GM23338 (cell line): ENCODE measurements around the gene NCOA6. TPM values are rescaled to one million over a fixed set of nuclear protein-coding genes. Genes with fewer than 3 reads are reported as not detected.

Source experiments
- ATAC-seq: fragments of 200-7000 bp; cut with Tn5 transposase; 3 replicates; pipeline ENCODE4 v1.9.1; 2020
- DNase-seq: peaks from one replicate; pipeline ENCODE4 v3.0.0-alpha.2; 2015; ENCODE audit warnings: low spot score
- H2AFZ ChIP-seq: fragments of 200-600 bp; sonication (generic); 2 replicates; pipeline ENCODE4 v1.8.0; 2016; ENCODE audit warnings: antibody characterized with exemption, mild to moderate bottlenecking, moderate library complexity
- H3F3A ChIP-seq: fragments of 200-600 bp; sonication (generic); replicated peaks from 2 replicates; pipeline ENCODE4 v1.8.0; 2017; ENCODE audit warnings: antibody characterized with exemption, mixed run types, low read depth
- H3K27ac ChIP-seq: fragments of 200-600 bp; sonication (generic); 2 replicates; pipeline ENCODE4 v1.6.1; 2016; ENCODE audit warnings: low read depth
- H3K27me3 ChIP-seq: fragments of 200-600 bp; sonication (generic); 2 replicates; pipeline ENCODE4 v1.8.0; 2016; ENCODE audit warnings: mild to moderate bottlenecking, mixed run types, moderate library complexity; ENCODE audit not compliant: insufficient read depth
- H3K36me3 ChIP-seq: fragments of 200-600 bp; sonication (generic); 2 replicates; pipeline ENCODE4 v1.8.0; 2016; ENCODE audit warnings: mild to moderate bottlenecking; ENCODE audit not compliant: insufficient read depth
- H3K4me1 ChIP-seq: fragments of 200-600 bp; sonication (generic); 2 replicates; pipeline ENCODE4 v1.8.0; 2016; ENCODE audit warnings: mild to moderate bottlenecking, moderate library complexity; ENCODE audit not compliant: insufficient read depth
- H3K4me2 ChIP-seq: fragments of 200-600 bp; sonication (generic); 2 replicates; pipeline ENCODE4 v1.7.1; 2017; ENCODE audit warnings: mixed run types
- H3K4me3 ChIP-seq: fragments of 200-600 bp; sonication (generic); 2 replicates; pipeline ENCODE4 v1.6.1; 2016; ENCODE audit warnings: mixed run types
- H3K79me2 ChIP-seq: fragments of 200-600 bp; sonication (generic); replicated peaks from 2 replicates; pipeline ENCODE4 v1.8.0; 2017; ENCODE audit warnings: mild to moderate bottlenecking; ENCODE audit not compliant: insufficient read depth
- H3K9me2 ChIP-seq: fragments of 200-600 bp; sonication (generic); 2 replicates; pipeline ENCODE4 v1.8.0; 2017; ENCODE audit not compliant: insufficient read depth
- H4K20me1 ChIP-seq: fragments of 200-600 bp; sonication (generic); replicated peaks from 2 replicates; pipeline ENCODE4 v1.8.0; 2017; ENCODE audit warnings: mild to moderate bottlenecking; ENCODE audit not compliant: insufficient read depth
- H3K27ac Mint-ChIP-seq: 2 replicates; pipeline ENCODE4 v1.8.0; 2020; ENCODE audit warnings: inconsistent platforms, mild to moderate bottlenecking, moderate library complexity, mixed read lengths
- H3K27me3 Mint-ChIP-seq: 3 replicates; pipeline ENCODE4 v1.8.0; 2022; ENCODE audit warnings: low read depth, mild to moderate bottlenecking, moderate library complexity, mixed read lengths, inconsistent platforms; ENCODE audit not compliant: insufficient read depth, poor library complexity
- H3K36me3 Mint-ChIP-seq: 3 replicates; pipeline ENCODE4 v1.8.0; 2021; ENCODE audit warnings: low read depth, mild to moderate bottlenecking, inconsistent platforms, moderate library complexity, mixed read lengths
- H3K4me1 Mint-ChIP-seq: 3 replicates; pipeline ENCODE4 v1.8.0; 2020; ENCODE audit warnings: mild to moderate bottlenecking, inconsistent platforms, mixed read lengths
- H3K4me3 Mint-ChIP-seq: 3 replicates; pipeline ENCODE4 v1.8.0; 2021; ENCODE audit warnings: moderate library complexity, mild to moderate bottlenecking, inconsistent platforms, mixed read lengths
- H3K9me3 Mint-ChIP-seq: 3 replicates; pipeline ENCODE4 v1.8.0; 2020; ENCODE audit warnings: moderate library complexity, mild to moderate bottlenecking, inconsistent platforms, mixed read lengths
- CTCF ChIP-seq, 2 experiments: fragments of 200-600 bp in 1 of 2; sonication (generic) in 1 of 2; conservative IDR thresholded peaks; 2 replicates each; pipeline versions ENCODE4 v1.5.1 to v1.6.1; 2016 to 2017; ENCODE audit warnings: antibody characterized with exemption in 2 of 2, low read depth in 2 of 2, mild to moderate bottlenecking in 2 of 2, moderate library complexity in 1 of 2
- EZH2phosphoT487 ChIP-seq: fragments of 200-600 bp; sonication (generic); IDR thresholded peaks from one replicate; pipeline ENCODE4 v1.8.1; 2018; ENCODE audit warnings: antibody characterized with exemption; ENCODE audit not compliant: unreplicated experiment
- POLR2AphosphoS5 ChIP-seq: IDR thresholded peaks from 2 replicates; pipeline ENCODE4 v1.6.1; 2016; ENCODE audit warnings: antibody characterized with exemption, low read depth
- STAT1 ChIP-seq: IDR thresholded peaks from one replicate; pipeline ENCODE4 v1.6.1; 2016; ENCODE audit warnings: antibody characterized with exemption; ENCODE audit not compliant: unreplicated experiment
- ZNF114 ChIP-seq: fragments of 250-450 bp; sonication (Bioruptor Pico); IDR thresholded peaks from 2 replicates; pipeline ENCODE4 v1.5.0; 2020; ENCODE audit warnings: mild to moderate bottlenecking, moderate library complexity
- ZNF331 ChIP-seq: fragments of 250-450 bp; sonication (Bioruptor Pico); IDR thresholded peaks from 2 replicates; pipeline ENCODE4 v1.5.0; 2020; ENCODE audit warnings: low read depth, mild to moderate bottlenecking, moderate library complexity
- polyA plus RNA-seq: library from polyadenylated mRNA; unstranded; fragments of >200 nt; fragmentation: Nextera tagmentation; extraction: Ambion mirVana; gene quantifications from 2 replicates; pipeline ENCODE4 v1.2.1, GENCODE V29; 2016
- total RNA-seq: library from RNA; depleted of rRNA; stranded (reverse); fragments of >200 nt; shearing (Covaris generic); gene quantifications from 2 replicates; pipeline ENCODE4 v1.2.3, GENCODE V29; 2014
- TF ChIP-seq, protein P1 (sequence below): fragments of 250-450 bp; sonication (Bioruptor Pico); IDR thresholded peaks from 2 replicates; pipeline ENCODE4 v1.5.0; 2020; ENCODE audit warnings: mild to moderate bottlenecking, moderate library complexity

The NCOA6 gene
- total and polyA plus RNA-seq, 2 experiments from 2014 or later, result 10.6 to 17.4 TPM

DNA sequence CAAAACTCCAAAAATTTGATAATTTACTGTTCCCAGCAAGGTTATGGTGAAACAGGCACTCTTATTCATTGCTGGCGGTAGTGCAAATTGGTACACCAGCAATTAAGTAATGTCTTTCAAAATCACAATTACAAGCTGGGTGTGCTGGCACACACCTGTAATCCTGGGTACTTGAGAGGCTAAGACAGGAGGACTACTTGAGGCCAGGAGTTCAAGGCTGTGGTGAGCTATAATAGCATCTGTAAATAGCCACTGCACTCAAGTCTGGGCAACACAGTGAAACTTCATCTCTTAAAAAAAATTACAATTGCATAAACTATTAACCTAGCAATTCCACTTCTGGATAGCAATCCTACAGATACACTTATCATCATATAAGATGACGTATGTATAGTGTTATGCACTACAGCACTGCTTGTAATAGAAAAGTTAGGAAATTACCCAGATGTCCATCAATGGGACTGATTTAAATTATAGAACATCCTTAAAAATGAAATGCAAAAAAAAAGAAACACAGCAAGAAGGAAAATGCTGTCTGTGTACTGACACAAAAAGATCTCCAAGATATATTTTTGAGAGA, 31.4 kb downstream of the NCOA6 start (continued):
- TF ChIP-seq, protein P1, sequence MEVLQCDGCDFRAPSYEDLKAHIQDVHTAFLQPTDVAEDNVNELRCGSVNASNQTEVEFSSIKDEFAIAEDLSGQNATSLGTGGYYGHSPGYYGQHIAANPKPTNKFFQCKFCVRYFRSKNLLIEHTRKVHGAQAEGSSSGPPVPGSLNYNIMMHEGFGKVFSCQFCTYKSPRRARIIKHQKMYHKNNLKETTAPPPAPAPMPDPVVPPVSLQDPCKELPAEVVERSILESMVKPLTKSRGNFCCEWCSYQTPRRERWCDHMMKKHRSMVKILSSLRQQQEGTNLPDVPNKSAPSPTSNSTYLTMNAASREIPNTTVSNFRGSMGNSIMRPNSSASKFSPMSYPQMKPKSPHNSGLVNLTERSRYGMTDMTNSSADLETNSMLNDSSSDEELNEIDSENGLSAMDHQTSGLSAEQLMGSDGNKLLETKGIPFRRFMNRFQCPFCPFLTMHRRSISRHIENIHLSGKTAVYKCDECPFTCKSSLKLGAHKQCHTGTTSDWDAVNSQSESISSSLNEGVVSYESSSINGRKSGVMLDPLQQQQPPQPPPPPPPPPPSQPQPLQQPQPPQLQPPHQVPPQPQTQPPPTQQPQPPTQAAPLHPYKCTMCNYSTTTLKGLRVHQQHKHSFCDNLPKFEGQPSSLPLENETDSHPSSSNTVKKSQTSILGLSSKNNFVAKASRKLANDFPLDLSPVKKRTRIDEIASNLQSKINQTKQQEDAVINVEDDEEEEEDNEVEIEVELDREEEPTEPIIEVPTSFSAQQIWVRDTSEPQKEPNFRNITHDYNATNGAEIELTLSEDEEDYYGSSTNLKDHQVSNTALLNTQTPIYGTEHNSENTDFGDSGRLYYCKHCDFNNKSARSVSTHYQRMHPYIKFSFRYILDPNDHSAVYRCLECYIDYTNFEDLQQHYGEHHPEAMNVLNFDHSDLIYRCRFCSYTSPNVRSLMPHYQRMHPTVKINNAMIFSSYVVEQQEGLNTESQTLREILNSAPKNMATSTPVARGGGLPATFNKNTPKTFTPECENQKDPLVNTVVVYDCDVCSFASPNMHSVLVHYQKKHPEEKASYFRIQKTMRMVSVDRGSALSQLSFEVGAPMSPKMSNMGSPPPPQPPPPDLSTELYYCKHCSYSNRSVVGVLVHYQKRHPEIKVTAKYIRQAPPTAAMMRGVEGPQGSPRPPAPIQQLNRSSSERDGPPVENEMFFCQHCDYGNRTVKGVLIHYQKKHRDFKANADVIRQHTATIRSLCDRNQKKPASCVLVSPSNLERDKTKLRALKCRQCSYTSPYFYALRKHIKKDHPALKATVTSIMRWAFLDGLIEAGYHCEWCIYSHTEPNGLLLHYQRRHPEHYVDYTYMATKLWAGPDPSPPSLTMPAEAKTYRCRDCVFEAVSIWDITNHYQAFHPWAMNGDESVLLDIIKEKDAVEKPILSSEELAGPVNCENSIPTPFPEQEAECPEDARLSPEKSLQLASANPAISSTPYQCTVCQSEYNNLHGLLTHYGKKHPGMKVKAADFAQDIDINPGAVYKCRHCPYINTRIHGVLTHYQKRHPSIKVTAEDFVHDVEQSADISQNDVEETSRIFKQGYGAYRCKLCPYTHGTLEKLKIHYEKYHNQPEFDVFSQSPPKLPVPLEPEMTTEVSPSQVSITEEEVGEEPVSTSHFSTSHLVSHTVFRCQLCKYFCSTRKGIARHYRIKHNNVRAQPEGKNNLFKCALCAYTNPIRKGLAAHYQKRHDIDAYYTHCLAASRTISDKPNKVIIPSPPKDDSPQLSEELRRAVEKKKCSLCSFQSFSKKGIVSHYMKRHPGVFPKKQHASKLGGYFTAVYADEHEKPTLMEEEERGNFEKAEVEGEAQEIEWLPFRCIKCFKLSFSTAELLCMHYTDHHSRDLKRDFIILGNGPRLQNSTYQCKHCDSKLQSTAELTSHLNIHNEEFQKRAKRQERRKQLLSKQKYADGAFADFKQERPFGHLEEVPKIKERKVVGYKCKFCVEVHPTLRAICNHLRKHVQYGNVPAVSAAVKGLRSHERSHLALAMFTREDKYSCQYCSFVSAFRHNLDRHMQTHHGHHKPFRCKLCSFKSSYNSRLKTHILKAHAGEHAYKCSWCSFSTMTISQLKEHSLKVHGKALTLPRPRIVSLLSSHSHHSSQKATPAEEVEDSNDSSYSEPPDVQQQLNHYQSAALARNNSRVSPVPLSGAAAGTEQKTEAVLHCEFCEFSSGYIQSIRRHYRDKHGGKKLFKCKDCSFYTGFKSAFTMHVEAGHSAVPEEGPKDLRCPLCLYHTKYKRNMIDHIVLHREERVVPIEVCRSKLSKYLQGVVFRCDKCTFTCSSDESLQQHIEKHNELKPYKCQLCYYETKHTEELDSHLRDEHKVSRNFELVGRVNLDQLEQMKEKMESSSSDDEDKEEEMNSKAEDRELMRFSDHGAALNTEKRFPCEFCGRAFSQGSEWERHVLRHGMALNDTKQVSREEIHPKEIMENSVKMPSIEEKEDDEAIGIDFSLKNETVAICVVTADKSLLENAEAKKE (CRISPR knock-in tag), result no peak
- TF ChIP-seq CTCF (conservative IDR thresholded peaks at IDR 0.05; ENCODE audit: low read depth in 2 of 2) (no peak), ZNF114 (no peak), STAT1 (no peak), POLR2AphosphoS5 (no peak), ZNF331 (no peak)

- no peaks in the 10 kb centered on the region for H3F3A ChIP-seq
- Mint-ChIP-seq H3K27ac (no peak overlapping the region), H3K4me1 (peaks cover 6% of the 10 kb centered on the region), H3K36me3 (no peaks in the 10 kb centered on the region), H3K4me3 (no peak overlapping the region), H3K27me3 (no peaks in the 10 kb centered on the region), H3K9me3 (no peaks in the 10 kb centered on the region)
- H3K27ac ChIP-seq, result no peak overlapping the region; the same call in 1 of the 2 replicates
- H3K4me2 ChIP-seq, result no peak overlapping the region
- no peaks in the 10 kb centered on the region for H3K36me3 ChIP-seq
- no peak for DNase-seq
- H3K4me3 ChIP-seq, result no peak overlapping the region
- H3K27me3 ChIP-seq, result no peaks in the 10 kb centered on the region
- no peak for ATAC-seq
- no peak for TF ChIP-seq EZH2phosphoT487
- TF ChIP-seq, protein P1 (CRISPR knock-in tag), result no peak
- H3K79me2 ChIP-seq, result 0 out of 2 replicates have a peak, but pooled peaks cover 5% of the 10 kb centered on the region
- no peaks in the 10 kb centered on the region for H3K9me2 ChIP-seq
- no peak overlapping the region for H2AFZ ChIP-seq
- 0 out of 2 replicates have a peak, but pooled peaks cover 10% of the 10 kb centered on the region for H3K4me1 ChIP-seq
- H4K20me1 ChIP-seq, result no peaks in the 10 kb centered on the region
Measured at GRCh38 chr20:34792687-34793363, 32.6 kb downstream of the NCOA6 start.
